ENCODE data around the gene VTI1A.
"Not testable (repeated sequence)": the region's sequence is repeated elsewhere in the genome, so short reads cannot be mapped to it uniquely, and the experiment has no call there.

DNA sequence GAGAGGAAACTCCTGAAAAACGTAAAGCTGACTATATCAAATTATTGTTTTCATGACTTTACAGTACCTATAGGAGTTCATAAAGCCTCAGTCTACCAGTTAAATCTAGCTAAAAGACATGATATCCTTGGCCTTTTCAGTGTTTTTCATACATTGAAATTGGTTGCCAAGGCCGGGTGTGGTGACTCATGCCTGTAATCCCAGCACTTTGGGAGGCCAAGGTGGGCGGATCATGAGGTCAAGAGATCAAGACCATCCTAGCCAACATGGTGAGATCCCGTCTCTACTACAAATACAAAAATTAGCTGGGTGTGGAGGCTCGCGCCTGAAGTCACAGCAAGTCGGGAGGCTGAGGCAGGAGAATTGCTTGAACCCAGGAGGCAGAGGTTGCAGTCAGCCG, 53.0 kb downstream of the VTI1A start:
- TF ChIP-seq CTCF (IDR thresholded peaks at IDR 0.05; ENCODE audit: low read depth, low read length, missing input control); NR2F2 (IDR thresholded peaks at IDR 0.05); YY1 (IDR thresholded peaks at IDR 0.05); HNF4A (conservative IDR thresholded peaks at IDR 0.05); FOXA1 (IDR thresholded peaks at IDR 0.05): not testable (repeated sequence)
- TF ChIP-seq, protein P1, sequence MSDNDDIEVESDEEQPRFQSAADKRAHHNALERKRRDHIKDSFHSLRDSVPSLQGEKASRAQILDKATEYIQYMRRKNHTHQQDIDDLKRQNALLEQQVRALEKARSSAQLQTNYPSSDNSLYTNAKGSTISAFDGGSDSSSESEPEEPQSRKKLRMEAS (IDR thresholded peaks at IDR 0.05), result not testable (repeated sequence)
- TF ChIP-seq, protein P2, sequence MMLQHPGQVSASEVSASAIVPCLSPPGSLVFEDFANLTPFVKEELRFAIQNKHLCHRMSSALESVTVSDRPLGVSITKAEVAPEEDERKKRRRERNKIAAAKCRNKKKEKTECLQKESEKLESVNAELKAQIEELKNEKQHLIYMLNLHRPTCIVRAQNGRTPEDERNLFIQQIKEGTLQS (IDR thresholded peaks at IDR 0.05), result not testable (repeated sequence)
- TF ChIP-seq, protein P3, sequence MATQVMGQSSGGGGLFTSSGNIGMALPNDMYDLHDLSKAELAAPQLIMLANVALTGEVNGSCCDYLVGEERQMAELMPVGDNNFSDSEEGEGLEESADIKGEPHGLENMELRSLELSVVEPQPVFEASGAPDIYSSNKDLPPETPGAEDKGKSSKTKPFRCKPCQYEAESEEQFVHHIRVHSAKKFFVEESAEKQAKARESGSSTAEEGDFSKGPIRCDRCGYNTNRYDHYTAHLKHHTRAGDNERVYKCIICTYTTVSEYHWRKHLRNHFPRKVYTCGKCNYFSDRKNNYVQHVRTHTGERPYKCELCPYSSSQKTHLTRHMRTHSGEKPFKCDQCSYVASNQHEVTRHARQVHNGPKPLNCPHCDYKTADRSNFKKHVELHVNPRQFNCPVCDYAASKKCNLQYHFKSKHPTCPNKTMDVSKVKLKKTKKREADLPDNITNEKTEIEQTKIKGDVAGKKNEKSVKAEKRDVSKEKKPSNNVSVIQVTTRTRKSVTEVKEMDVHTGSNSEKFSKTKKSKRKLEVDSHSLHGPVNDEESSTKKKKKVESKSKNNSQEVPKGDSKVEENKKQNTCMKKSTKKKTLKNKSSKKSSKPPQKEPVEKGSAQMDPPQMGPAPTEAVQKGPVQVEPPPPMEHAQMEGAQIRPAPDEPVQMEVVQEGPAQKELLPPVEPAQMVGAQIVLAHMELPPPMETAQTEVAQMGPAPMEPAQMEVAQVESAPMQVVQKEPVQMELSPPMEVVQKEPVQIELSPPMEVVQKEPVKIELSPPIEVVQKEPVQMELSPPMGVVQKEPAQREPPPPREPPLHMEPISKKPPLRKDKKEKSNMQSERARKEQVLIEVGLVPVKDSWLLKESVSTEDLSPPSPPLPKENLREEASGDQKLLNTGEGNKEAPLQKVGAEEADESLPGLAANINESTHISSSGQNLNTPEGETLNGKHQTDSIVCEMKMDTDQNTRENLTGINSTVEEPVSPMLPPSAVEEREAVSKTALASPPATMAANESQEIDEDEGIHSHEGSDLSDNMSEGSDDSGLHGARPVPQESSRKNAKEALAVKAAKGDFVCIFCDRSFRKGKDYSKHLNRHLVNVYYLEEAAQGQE (IDR thresholded peaks at IDR 0.05), result not testable (repeated sequence)

Data from liver (tissue), 3 donors.